Limb (tissue), 2 donors: Measurements from ENCODE around the gene NTN4.
"Not testable (repeated sequence)": the region's sequence is repeated elsewhere in the genome, so short reads cannot be mapped to it uniquely, and the experiment has no call there.

Experiments
- DNase-seq, 2 donors: peaks; one replicate each; pipeline ENCODE4 v3.0.0-alpha.2; 2016; ENCODE audit errors: extremely low spot score in 2 of 2

NTN4 gene

GRCh38 chr12:95625012-95625411 is 165.6 kb downstream of the NTN4 start:
- no peak for DNase-seq

GRCh38 chr12:95624589-95624988 is 166.0 kb downstream of the NTN4 start:
- no peak for DNase-seq

GRCh38 chr12:95623554-95624170 is 166.9 kb downstream of the NTN4 start:
- DNase-seq, result peak in 1 of 2 donors; percentile 50

GRCh38 chr12:95622879-95623278 is 167.7 kb downstream of the NTN4 start:
- DNase-seq, result no peak

- DNase-seq, result no peak
Observed at GRCh38 chr12:95621725-95622124, 168.8 kb downstream of the NTN4 start.

GRCh38 chr12:95620171-95620570 is 170.4 kb downstream of the NTN4 start:
- DNase-seq, result no peak

- not testable (repeated sequence) for DNase-seq
Observed at GRCh38 chr12:95616470-95616869, 174.1 kb downstream of the NTN4 start.

GRCh38 chr12:95615749-95616148 is 174.8 kb downstream of the NTN4 start:
- peak in 1 of 2 donors; percentile 75 for DNase-seq

GRCh38 chr12:95614390-95614982 is 176.1 kb downstream of the NTN4 start:
- no peak for DNase-seq

- no peak for DNase-seq
Observed at GRCh38 chr12:95613021-95613420, 177.5 kb downstream of the NTN4 start.

- no peak for DNase-seq
Observed at GRCh38 chr12:95611676-95612309, 178.8 kb downstream of the NTN4 start.

GRCh38 chr12:95608252-95609033 is 182.1 kb downstream of the NTN4 start:
- DNase-seq, result no peak
